Neural cell (in vitro differentiated cells): ENCODE measurements around the gene KCNT1.

Source experiments
- EZH2 ChIP-seq: fragments of 200-600, 300-800 bp; shearing (Covaris generic), sonication (generic); IDR thresholded peaks from 2 replicates; pipeline ENCODE4 v1.6.1; 2014; ENCODE audit warnings: antibody characterized with exemption, low read length, borderline replicate concordance, mild to moderate bottlenecking; ENCODE audit not compliant: insufficient read depth, poor library complexity, severe bottlenecking
- POLR2AphosphoS5 ChIP-seq: IDR thresholded peaks from 2 replicates; pipeline ENCODE4 v1.6.1; 2012
- RAD21 ChIP-seq: fragments of 450-650 bp; conservative IDR thresholded peaks from 2 replicates; pipeline ENCODE4 v1.6.1; 2014; ENCODE audit warnings: antibody characterized with exemption, mild to moderate bottlenecking, moderate library complexity
- REST ChIP-seq: IDR thresholded peaks from 2 replicates; pipeline ENCODE4 v1.6.1; 2012; ENCODE audit warnings: borderline replicate concordance
- TAF1 ChIP-seq: IDR thresholded peaks from 2 replicates; pipeline ENCODE4 v1.6.1; 2012; ENCODE audit warnings: low read depth
- TF ChIP-seq, protein P1 (sequence below): fragments of 450-650 bp; IDR thresholded peaks from 2 replicates; pipeline ENCODE4 v1.5.1; 2014; ENCODE audit warnings: antibody characterized with exemption, mild to moderate bottlenecking, moderate library complexity; ENCODE audit not compliant: poor library complexity, severe bottlenecking

DNA sequence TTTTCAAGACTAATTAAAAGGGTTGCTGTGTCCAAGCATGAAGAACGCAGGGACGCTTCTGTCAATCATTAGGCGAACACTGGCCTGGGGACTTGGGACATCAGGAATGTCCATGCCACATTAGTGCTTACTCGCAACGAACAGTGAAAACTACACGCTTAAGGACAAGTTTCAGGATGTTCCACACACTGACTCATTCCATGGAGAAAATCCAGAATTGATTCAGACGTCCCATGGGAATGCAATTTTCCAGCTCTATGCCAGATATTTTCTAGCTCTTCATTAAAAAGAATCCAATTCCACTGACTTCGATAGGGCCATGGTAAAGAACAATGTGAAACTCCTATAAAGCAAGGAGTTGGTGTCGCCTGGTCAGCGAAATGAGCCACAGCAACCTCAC lies 107.2 kb downstream of the KCNT1 start:
- TF ChIP-seq TAF1 = no peak
- TF ChIP-seq, protein P1, sequence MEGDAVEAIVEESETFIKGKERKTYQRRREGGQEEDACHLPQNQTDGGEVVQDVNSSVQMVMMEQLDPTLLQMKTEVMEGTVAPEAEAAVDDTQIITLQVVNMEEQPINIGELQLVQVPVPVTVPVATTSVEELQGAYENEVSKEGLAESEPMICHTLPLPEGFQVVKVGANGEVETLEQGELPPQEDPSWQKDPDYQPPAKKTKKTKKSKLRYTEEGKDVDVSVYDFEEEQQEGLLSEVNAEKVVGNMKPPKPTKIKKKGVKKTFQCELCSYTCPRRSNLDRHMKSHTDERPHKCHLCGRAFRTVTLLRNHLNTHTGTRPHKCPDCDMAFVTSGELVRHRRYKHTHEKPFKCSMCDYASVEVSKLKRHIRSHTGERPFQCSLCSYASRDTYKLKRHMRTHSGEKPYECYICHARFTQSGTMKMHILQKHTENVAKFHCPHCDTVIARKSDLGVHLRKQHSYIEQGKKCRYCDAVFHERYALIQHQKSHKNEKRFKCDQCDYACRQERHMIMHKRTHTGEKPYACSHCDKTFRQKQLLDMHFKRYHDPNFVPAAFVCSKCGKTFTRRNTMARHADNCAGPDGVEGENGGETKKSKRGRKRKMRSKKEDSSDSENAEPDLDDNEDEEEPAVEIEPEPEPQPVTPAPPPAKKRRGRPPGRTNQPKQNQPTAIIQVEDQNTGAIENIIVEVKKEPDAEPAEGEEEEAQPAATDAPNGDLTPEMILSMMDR = no peak
- TF ChIP-seq EZH2 = no peak
- no peak for TF ChIP-seq RAD21
- no peak for TF ChIP-seq POLR2AphosphoS5
- TF ChIP-seq REST = no peak
